ENCODE results near the gene ARRDC2. TPM values are rescaled to one million over a fixed set of nuclear protein-coding genes. Genes with fewer than 3 reads are reported as not detected.
"Not testable (repeated sequence)": the region's sequence is repeated elsewhere in the genome, so short reads cannot be mapped to it uniquely, and the experiment has no call there.

The ARRDC2 gene
- total RNA-seq, 1 donor from 2014 or later: 15.4 TPM

- Mint-ChIP-seq H3K4me3 (ENCODE audit: unreplicated experiment) (peak overlapping the region; percentile 81), H3K27ac (ENCODE audit: unreplicated experiment) (peak overlapping the region; percentile 98), H3K36me3 (ENCODE audit: unreplicated experiment) (no peaks in the 10 kb centered on the region), H3K9me3 (ENCODE audit: unreplicated experiment) (no peaks in the 10 kb centered on the region), H3K4me1 (ENCODE audit: unreplicated experiment) (peaks cover 8% of the 10 kb centered on the region), H3K27me3 (ENCODE audit: unreplicated experiment) (peaks cover 2% of the 10 kb centered on the region)
- no peak for TF ChIP-seq CTCF (IDR thresholded peaks at IDR 0.05)
- peak; percentile 93 for DNase-seq (ENCODE audit: extremely low spot score, unreplicated experiment)
These were observed 6.8 kb upstream of the ARRDC2 start for GRCh38 chr19:18000915-18001776.

- Mint-ChIP-seq H3K4me1 (ENCODE audit: unreplicated experiment) (peaks cover 10% of the 10 kb centered on the region), H3K27me3 (ENCODE audit: unreplicated experiment) (no peaks in the 10 kb centered on the region), H3K4me3 (ENCODE audit: unreplicated experiment) (peak overlapping the region; percentile 81), H3K9me3 (ENCODE audit: unreplicated experiment) (no peaks in the 10 kb centered on the region), H3K36me3 (ENCODE audit: unreplicated experiment) (peaks cover 2% of the 10 kb centered on the region), H3K27ac (ENCODE audit: unreplicated experiment) (peak overlapping the region; percentile 57)
- no peak for TF ChIP-seq CTCF (IDR thresholded peaks at IDR 0.05)
- no peak for DNase-seq (ENCODE audit: extremely low spot score, unreplicated experiment)
These were observed 6.1 kb upstream of the ARRDC2 start for GRCh38 chr19:18001777-18002345.

GRCh38 chr19:18002347-18002850, 5.6 kb upstream of the ARRDC2 start:
- Mint-ChIP-seq H3K4me3 (ENCODE audit: unreplicated experiment) (peak overlapping the region; percentile 81), H3K36me3 (ENCODE audit: unreplicated experiment) (peaks cover 2% of the 10 kb centered on the region), H3K9me3 (ENCODE audit: unreplicated experiment) (no peaks in the 10 kb centered on the region), H3K27me3 (ENCODE audit: unreplicated experiment) (no peaks in the 10 kb centered on the region), H3K27ac (ENCODE audit: unreplicated experiment) (no peak overlapping the region), H3K4me1 (ENCODE audit: unreplicated experiment) (peaks cover 15% of the 10 kb centered on the region)
- no peak for DNase-seq (ENCODE audit: extremely low spot score, unreplicated experiment)
- TF ChIP-seq CTCF (IDR thresholded peaks at IDR 0.05): no peak

- H3K4me1 Mint-ChIP-seq (ENCODE audit: unreplicated experiment): peaks cover 24% of the 10 kb centered on the region
- DNase-seq (ENCODE audit: extremely low spot score, unreplicated experiment); H3K36me3 Mint-ChIP-seq (ENCODE audit: unreplicated experiment); H3K4me3 Mint-ChIP-seq (ENCODE audit: unreplicated experiment); H3K27ac Mint-ChIP-seq (ENCODE audit: unreplicated experiment); H3K27me3 Mint-ChIP-seq (ENCODE audit: unreplicated experiment); H3K9me3 Mint-ChIP-seq (ENCODE audit: unreplicated experiment): not testable (repeated sequence)
These were observed 2.2 kb upstream of the ARRDC2 start for GRCh38 chr19:18005750-18006149.

- DNase-seq (ENCODE audit: extremely low spot score, unreplicated experiment): peak; percentile 95
- H3K27me3 Mint-ChIP-seq (ENCODE audit: unreplicated experiment): no peaks in the 10 kb centered on the region
These were observed 690 bp upstream of the ARRDC2 start for GRCh38 chr19:18007044-18007916.

More at GRCh38 chr19:18007044-18007916, 690 bp upstream of the ARRDC2 start:
- no peaks in the 10 kb centered on the region for H3K9me3 Mint-ChIP-seq (ENCODE audit: unreplicated experiment)
- peak overlapping the region; percentile 97 for H3K27ac Mint-ChIP-seq (ENCODE audit: unreplicated experiment)
- peak overlapping the region; percentile 93 for H3K4me3 Mint-ChIP-seq (ENCODE audit: unreplicated experiment)
- peak; percentile 99 for TF ChIP-seq CTCF (IDR thresholded peaks at IDR 0.05)
- peaks cover 21% of the 10 kb centered on the region for H3K4me1 Mint-ChIP-seq (ENCODE audit: unreplicated experiment)
- peaks cover 11% of the 10 kb centered on the region for H3K36me3 Mint-ChIP-seq (ENCODE audit: unreplicated experiment)

All from osteocyte (in vitro differentiated cells).